Left lobe of liver (tissue), 2 donors: ENCODE results near the gene POLR3K. TPM values are rescaled to one million over a fixed set of nuclear protein-coding genes. Genes with fewer than 3 reads are reported as not detected.
A peak's percentile ranks its signal among the peaks of the same experiment; 100 is the strongest.

ENCODE experiments used
- ATAC-seq: fragments of 200-7000 bp; cut with Tn5 transposase; one replicate; pipeline ENCODE4 v1.9.1; 2020; ENCODE audit warnings: mild to moderate bottlenecking, moderate library complexity
- DNase-seq: peaks from one replicate; pipeline ENCODE4 v3.0.0-alpha.2; 2020; ENCODE audit warnings: low spot score
- total RNA-seq: library from RNA; stranded (reverse); gene quantifications from one replicate; pipeline ENCODE4 v1.2.1, GENCODE V29; 2021
- donor health status: DM: no; HTN: no; CAD: no; lungs with moderate emphysema.
- donor health status: DM: no; HTN: yes; CAD: no.

Gene POLR3K
- total RNA-seq: 5.1 TPM

DNA sequence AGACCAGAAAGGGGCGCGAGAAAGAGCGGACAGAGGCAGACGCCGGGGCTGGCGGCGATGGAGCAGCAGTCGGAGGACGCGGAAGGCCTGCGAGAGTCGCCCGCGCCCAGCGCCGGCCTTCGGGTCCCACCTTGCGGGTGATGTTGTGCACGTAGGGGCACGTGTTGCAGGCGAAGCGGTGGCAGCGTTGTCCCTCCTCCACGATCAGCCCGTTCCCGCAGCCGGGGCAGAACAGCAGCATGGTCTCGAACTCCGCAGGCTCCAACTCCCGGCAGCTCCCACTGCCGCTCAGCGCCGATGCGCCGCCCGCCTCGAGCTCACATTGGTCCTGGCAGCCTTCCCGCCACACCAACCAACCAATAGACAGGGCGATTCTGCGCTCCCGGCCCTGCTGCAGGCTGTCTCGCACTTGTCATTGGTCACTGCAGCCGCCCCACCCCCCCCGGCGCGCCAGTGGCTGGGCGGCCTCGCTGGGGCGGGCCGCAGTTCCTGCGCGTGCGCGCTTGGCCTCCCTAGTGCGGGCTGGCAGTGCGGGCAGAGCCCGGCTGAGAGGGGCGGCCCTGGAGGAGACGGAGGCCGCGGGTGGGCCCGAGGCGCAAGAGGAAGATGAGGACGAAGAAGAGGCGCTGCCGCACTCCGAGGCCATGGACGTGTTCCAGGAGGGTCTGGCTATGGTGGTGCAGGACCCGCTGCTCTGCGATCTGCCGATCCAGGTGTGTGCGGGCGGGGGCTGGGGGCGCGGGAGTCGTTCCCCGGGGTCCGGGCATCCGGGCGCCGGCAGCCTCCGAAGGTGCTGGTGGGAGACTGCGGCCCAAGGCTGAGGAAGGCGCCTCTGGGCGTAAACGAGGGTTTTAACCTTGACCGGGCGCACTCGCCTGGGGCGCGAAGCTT is at the start of gene POLR3K, which contains the start of gene SNRNP25:
POLR3K (minus strand) TSS at position 263 of the 891 bp plus-strand sequence; CDS start at position 241, 22 bp downstream.
SNRNP25 (plus strand) TSS at position 483 of the 891 bp plus-strand sequence; CDS start at position 672, 189 bp downstream.
- DNase-seq (peak; percentile 100), ATAC-seq (peak; percentile 95)

DNA sequence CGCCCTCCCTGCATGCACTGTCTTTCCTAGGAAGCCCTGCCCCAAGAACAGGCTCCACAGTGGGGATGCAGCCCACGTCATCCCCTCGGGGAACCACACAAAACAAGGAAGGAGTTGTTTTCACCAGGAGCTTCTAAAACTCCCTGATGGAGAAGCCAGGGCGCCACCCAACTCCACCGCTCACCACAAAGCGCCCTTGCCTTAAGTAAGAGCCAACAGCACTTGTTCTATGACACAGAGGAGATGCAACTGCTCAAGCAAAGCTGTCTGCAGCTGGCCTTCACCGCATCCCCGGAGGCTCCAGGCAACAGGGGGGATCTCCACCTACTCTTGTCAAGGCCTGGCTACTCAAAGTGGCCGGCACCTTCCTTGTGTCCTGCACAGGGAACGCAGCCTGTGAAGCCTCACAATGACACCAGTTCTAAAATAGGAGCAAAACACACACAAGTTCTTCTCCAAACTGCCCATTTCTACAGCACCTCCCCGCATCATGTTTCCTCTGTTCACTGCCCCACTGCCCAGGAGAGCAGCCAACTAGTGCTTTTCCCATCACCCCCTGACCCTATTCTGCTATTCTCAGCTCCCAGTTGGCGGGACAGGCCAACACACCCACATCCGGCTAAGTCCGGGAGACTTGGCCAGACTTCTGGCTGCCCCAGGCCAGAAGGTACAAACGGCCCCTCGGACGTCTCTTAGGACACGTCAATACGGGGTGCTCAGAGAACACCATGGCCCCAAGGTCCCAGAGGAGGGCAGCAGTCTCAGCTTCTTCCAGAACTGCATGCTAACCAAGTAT is 48.9 kb upstream of the POLR3K start:
- DNase-seq: peak; percentile 84
- ATAC-seq: peak; percentile 64

DNA sequence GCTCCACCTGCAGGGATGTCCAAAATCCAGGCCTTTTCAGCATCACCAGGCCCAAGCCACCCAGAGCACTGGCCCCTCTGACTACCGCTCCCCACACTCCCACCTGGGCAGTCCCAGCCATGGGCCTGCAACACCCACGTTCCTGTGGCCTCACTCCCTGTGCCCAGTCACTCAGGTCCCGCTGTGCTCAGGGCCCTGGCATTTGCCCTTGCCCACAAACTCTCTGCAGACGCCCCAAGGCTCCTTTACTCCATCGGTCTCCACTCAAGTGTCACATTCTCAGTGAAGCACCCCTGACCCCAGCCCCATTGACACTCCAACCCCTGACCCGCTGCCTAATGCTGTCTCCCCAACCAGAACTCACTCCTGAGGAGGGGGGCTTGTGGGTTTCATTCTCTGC is 48.2 kb upstream of the POLR3K start:
- no peak for ATAC-seq
- no peak for DNase-seq

DNA sequence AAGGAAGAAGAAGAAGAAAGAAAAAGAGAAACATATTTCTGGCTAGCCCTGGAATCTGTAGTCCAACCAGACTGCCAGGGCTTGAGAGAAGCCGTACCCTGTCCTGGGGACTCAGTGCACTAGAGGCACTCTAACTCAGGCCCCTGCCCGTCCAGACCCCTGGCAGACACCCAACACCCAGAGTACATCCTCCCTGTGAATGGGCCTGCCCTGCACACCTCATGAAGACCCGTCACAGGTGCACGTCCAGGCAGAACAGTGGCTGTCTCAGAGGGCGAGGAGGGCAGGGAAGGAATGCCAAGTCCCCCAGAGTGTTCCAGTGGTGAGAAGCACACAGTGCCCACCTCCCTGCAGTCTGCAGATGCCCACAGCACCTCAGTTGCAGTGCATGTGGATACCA is 47.6 kb upstream of the POLR3K start:
- ATAC-seq: no peak

DNA sequence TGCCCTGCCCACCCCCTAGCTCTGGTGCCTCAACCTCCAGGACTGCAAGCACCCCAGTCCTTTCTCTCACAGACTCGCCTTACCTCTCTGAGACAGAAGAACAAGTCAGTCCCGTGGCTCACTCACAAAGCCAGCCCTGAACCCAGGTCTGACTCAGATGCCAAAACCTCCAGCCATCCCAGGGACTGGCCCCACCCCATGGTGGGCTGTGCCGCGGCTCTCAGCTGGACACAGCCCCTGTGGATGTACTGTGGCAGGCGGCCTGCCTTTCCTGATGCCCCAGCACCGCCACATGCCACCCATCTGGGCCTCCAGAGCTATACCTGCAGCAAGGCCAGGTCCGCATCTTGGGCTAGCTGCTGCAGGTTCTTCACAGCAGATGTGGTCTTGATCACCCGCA is 44.4 kb upstream of the POLR3K start:
- ATAC-seq: no peak
- DNase-seq: no peak

More for the DNA sequence above, 47.6 kb upstream of the POLR3K start:
- DNase-seq: no peak

DNA sequence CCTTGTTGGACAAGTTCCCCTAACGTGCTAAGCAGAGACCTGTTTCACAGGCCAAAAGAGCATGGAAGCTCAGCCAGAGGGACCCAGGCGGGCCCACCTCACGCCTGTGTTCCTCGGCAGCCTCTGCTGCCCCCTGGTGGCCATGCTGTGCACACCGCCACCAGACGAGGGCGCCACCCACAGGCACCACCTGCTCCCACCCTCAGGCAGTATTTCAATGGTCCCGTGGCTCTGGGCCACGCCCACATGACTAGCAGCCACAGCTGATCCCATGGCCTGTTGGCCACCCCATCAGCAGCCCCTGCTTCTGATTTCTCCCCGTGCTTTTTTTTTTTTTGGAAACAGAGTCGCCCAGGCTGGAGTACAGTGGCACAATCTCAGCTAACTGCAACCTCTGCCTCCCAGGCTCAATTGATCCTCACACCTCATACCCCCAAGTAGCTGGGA is 43.5 kb upstream of the POLR3K start:
- peak; percentile 88 for ATAC-seq
- peak; percentile 84 for DNase-seq

DNA sequence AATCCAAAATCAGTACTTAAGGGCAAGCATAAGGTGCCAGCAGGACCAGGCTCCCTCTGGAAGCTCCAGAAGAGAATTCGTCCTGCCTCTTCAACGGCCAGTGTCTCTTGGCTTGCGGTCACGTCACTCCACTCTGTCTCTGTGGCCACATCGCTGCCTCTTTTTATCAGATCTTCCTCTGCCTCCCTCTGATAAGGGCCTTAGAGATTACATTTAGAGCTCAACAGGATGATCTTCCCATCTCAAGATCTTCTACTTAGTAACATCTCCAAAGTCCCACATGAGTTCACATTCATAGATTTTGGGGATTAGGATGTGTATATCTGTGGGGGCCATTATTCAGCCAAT is 41.5 kb upstream of the POLR3K start:
- DNase-seq: no peak
- no peak for ATAC-seq

DNA sequence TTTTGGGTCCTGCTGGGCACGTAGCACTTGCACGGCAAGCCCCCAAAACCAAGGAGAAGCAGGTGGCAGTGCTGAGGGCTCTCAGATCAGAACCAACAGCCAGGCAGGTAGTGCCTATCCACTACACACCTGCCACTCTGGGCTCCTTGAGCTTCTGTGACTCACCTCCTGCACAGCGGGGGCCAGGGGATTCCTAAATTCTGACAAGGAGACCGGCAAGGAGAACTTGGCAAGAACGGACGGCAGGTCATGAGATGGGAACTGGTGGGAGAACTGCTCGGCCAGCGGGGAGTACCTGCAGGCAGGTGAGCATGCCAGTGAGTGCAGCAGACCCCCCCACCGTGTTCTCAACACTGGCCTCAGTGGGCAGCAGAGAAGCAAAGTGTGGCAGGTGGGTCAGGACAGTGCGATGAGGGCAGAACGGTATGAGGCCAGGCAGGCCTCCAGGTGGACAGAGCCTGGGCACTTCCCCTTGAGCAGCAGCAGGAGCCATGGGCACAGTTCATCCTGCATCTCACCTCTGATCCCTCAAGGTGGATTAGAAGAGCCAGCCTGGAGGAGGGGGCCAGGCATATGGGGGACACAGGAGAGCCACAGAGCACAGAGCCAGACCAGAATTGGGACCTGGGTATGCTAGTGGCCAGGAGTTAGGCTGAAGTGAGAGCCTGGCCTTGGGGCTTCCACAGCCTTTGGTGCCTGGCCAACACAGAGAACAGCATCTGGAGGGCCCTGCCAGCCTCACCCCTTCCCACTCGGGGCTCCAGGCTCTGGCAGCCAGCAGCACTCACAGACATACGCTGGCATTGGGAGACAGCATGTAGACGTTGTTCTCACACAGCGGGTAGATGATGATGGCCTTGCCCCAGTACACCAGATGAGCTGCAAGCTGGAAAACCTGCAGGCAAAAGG is 39.3 kb upstream of the POLR3K start:
- ATAC-seq (no peak), DNase-seq (no peak)

DNA sequence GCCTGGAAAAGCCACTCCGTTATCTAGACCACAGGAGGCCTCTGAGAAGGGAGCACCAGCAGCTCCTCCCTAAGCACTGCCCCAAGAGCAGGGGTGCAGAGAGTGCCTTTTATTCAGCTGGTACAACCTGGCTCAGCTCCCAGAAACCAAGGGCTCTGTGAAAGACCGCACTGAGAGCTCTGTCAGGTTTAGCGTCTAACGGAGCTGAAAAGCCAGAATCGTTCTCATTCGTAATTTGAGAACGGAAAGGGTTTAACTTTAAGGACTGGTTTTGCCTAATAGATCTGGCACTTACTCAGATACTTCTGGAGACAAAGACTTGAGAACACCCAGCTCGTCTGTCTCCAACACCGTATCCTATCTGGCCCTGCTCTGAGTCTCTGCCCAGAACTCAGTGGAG is 38.1 kb upstream of the POLR3K start:
- DNase-seq (no peak), ATAC-seq (peak; percentile 58)

DNA sequence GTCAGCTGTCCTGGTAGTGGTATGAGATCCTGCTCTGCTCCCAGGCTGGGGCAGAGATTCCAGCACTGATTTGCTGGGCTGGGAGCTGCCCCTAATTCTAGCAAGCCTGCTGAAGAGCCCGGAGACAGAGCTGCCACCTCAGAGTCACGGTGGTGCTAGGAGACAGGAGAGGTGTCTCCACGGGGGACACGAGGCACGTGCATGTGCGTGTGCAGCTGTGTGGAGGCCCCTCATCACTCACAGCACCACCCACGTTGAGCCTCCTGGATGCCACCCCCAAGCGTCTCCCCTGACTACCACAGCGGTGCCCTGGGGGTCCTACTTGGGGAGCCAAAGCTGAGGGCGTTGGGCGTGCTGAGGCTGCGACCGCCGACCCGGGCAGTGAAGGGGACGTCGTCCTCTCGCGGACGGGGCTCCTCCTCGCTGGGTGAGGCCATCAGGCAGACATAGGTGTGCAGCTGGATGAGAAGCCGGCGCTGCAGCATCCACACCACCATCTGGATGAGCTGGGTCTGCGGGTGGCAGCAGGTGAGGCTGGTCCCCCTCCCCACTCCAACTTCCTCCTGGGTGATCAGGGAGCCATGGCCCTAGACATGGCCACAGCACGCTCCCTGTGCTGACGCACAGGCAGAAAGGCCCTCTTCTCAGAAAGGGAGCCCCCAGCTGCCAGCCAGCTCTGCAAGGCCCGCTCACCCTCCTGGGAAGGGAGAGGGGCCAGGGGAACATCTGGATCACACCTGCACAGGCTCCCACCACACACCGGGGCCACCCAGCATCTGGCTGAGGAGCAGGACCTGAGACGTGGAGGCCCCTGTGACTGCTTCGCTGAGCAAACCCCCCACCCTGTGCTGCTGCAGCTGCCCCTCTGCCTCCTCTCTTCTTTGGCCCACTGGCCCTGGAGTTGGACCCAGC is 36.2 kb upstream of the POLR3K start:
- no peak for ATAC-seq
- DNase-seq: no peak

DNA sequence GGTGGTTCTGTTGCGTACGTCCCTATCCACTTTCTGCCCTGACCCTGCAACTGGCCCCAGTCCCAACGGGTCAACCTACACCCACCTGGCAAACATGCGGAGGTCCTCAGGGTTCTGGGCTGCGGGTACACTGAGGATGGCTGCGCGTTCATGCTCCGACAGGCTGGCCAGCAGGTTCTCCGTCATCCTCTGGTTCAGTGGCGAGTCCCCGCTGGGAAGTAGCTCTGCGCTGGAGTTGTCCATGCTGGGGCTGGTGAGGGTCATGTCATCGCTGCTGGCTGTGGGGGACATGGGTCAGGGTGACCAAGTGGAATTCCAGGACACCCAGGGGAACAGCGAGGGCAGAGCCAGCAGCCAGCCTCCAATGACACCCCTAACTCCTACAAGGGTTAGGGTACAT is 35.2 kb upstream of the POLR3K start:
- no peak for DNase-seq
- ATAC-seq: no peak

DNA sequence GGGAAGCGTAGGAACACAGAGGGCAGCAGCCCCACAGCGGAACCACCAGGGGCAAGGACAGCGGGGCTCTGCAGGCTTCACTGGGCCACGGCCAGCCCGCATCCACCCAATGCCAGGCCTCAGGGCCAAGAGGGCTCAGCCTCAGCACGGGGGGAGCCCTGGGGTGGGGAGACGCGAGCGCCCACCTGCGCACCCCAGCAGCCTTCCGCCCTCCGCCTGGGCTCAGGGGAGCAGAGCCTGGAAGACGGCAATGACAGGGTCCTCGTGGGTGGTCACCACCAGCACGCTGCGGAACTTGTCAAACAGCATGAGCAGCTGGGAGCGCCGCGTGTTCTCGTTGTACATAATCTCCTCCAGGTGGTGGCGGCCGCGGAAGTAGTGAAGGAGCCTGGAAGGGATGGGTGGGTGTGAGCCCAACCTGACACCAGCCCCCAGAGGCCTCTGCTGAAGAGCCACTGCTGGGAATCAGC is 33.1 kb upstream of the POLR3K start:
- ATAC-seq (no peak), DNase-seq (no peak)

DNA sequence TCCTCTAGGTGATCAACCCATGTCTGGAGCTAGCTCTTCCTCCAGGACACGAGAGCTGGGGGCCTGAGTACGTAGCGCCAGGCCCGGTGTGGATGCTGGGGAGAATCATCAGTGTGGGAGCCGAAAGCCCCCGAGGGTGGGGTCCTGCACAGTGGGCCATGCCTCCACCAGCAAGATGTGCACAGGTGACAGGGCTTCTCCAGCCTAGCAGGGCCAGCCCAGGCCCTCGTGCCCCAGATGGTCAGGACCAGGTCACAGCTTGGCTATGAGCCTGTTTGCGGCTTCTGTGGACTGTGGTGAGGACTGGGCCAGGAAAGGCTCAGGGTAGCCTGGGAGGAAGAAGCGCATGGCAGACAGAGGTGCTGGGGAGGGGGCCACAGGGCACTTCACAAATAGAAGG is 32.5 kb upstream of the POLR3K start:
- ATAC-seq (peak; percentile 13), DNase-seq (no peak)

DNA sequence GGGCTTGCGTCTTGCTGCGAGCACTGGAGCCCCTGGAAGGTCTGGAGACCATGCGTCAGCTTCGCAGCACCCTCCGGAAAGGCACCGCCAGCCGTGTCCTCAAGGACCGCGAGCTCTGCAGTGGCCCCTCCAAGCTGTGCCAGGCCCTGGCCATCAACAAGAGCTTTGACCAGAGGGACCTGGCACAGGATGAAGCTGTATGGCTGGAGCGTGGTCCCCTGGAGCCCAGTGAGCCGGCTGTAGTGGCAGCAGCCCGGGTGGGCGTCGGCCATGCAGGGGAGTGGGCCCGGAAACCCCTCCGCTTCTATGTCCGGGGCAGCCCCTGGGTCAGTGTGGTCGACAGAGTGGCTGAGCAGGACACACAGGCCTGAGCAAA is 32.0 kb upstream of the POLR3K start:
- ATAC-seq (no peak), DNase-seq (no peak)

DNA sequence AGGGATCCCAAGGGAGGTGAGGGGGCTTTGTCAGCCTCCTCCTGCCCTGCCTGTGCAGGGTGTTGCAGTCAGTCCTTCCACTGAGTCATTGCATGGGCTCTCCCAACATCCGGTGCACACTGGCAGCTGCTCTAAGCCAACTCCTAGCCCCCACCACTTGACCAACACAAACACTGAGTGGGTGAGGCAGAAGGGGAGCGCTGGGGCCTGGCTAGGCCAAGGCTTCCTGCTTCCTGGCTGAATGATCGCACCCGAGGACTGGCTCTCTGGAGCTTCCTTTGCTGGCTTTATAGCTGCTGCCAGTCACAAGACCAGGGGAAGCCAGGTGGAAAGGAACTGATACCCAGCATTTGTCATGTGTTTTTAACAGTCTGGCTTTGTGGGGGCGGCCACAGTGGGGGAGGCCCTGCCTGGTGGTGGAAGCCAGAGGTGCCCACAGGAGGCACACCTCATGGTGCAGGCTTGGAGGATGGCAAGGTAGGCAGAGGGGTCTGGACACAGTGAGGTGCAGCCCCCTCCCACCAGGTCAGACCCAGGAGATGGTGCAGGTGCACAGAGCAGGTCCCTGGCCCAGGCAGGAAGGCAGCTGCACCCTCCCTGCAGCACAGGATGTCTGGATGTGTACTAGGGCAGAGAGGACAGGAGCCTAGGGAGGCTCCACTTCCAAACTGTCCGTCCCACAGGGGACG is 31.5 kb upstream of the POLR3K start:
- ATAC-seq: peak; percentile 17
- DNase-seq: no peak

DNA sequence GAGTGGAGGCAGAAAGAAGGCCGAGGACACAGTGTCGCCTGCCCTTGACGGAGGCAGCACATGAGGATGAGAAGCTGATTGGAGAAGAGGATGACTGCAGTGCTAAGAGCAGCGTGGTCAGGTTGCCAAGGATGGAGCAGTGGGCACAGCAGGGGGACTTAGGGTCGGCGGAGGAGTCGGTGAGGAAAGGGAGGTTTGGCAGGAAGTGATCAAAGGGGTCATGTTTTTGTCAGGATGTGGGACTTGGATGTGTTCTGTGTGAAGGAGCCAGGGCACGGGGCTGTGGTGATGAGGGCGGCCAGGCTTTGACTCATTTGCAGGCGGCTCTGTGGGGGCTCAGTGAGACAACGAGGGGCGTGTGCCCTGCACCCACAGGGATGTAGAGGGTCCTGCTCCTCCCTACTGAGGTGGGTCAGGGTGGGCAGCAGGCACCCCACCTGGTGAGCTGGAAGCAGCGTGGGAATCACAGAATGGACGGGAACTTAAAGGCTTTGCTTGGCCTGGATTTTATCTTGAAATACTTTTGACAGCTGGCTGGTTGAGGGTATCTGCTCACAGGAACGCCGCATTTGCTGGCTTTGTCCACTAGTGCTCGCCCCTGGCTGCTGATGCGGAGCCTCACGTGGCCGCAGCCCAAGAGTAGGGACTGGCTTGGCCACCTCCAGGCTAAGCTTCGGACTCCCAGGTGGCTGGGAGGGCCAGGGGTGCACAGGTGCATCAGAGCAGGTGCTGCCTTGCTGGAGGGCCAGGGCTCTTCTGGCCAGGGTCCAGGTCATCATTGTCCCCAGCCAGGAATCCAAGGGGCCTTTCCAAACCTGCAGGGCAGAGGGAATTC is 30.6 kb upstream of the POLR3K start:
- ATAC-seq: no peak

DNA sequence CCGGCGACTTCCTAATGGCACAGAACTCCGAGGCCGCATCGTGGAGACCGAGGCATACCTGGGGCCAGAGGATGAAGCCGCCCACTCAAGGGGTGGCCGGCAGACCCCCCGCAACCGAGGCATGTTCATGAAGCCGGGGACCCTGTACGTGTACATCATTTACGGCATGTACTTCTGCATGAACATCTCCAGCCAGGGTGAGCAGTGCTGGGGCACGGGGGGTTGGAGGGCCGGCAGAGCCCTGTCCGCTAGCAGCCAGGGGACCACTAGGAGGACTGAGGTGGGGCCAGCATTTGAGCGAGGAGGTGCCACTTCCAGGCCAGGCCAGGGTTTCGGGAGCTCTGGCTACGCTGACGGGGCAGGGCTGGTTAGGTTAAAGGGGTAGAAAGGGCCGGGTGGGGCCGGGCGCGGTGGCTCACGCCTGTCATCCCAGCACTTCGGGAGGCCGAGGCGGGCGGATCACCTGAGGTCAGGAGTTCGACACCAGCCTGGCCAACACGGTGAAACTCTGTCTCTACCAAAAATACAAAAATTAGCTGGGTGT is 29.7 kb upstream of the POLR3K start:
- no peak for ATAC-seq
- no peak for DNase-seq

More for the DNA sequence above, 30.6 kb upstream of the POLR3K start:
- DNase-seq: no peak
